HK-2 (cell line): ENCODE data around the gene FKRP.
"Not testable (repeated sequence)": the region's sequence is repeated elsewhere in the genome, so short reads cannot be mapped to it uniquely, and the experiment has no call there.

Source experiments
- DNase-seq: peaks from one replicate; pipeline ENCODE4 v3.0.0-alpha.2; 2018; ENCODE audit not compliant: unreplicated experiment

The FKRP gene

GRCh38 chr19:46759817-46760333, 14.0 kb downstream of the FKRP start:
- DNase-seq: no peak

DNA sequence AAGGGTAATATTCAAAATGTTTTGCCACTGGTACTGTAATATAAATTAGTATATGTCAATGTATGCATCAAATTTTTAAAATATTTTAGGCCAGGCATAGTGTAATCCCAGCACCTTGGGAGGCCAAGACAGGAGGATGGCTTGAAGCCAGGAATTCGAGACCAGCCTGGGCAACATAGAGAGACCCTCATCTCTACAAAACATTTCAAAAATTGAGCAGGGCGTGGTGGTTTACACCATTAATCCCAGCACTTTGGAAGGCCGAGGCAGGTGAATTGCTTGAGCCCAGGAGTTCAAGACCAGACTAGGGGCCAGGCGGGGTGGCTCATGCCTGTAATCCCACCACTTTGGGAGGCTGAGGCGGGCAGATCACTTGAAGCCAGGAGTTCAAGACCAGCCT, 14.5 kb downstream of the FKRP start:
- DNase-seq: no peak

DNA sequence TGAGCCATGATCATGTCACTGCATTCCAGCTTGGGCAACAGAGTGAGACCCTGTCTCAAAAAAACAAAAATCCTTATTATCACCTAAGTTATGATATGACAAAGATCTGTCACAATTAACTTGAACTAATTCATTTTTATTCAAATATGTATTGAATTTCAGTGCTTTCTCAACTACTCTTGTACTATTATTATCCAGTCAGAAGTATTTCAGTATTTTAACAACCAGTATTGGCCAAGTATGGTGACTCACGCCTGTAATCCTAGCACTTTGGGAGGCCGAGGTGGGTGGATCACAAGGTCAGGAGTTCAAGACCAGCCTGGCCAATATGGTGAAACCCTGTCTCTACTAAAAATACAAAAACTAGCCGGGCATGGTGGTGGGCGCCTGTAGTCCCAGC, 15.0 kb downstream of the FKRP start:
- not testable (repeated sequence) for DNase-seq

- no peak for DNase-seq
These were observed 15.6 kb downstream of the FKRP start for GRCh38 chr19:46761418-46761831.

DNA sequence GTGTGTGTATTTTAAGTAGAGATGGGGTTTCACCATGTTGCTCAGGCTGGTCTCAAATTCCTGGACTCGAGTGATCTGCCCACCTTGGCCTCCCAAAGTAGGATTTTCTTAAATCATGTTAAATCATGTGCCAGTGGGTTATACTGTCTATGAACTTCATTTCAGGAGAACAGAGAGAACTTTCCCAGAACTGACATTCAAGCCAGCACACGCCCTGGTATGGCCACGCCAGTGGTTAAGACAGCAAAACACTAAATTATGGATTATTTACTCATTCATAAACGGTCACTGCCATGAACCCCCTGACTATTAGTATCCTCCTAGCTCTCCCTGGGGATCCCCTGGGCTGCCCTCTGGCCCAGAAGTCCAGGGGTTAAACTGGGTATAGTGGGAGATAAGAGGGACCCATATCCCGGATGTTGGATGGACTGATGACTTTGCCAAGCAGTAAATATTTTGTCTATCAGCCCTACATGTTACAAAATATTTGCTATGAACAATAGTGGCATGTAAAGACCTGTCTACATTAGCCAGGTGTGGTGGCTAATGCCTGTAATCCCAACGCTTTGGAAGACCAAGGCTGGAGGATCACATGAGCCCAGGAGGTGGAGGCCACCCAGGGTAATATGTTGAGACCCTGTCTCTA, 16.5 kb downstream of the FKRP start:
- no peak for DNase-seq

- no peak for DNase-seq
These were observed 19.0 kb downstream of the FKRP start for GRCh38 chr19:46764817-46765291.

- DNase-seq: peak; percentile 52
These were observed 20.9 kb downstream of the FKRP start for GRCh38 chr19:46766569-46767317.

DNA sequence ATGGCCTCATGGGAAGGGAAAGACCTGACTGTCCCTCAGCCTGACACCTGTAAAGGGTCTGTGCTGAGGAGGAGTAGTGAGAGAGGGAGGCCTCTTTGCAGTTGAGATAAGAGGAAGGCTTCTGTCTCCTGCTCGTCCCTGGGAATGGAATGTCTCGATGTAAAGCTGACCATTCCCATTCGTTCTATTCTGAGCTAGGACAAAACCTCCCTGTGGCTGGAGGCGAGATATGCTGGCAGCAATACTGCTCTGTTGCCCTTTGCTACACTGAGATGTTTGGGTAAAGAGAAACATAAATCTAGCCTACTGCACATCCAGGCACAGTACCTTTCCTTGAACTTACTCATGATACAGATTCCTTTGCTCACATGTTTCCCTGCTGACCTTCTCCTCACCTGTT, 22.9 kb downstream of the FKRP start:
- DNase-seq: not testable (repeated sequence)

GRCh38 chr19:46772170-46773017, 26.5 kb downstream of the FKRP start:
- DNase-seq: no peak

- DNase-seq: no peak
These were observed 27.2 kb downstream of the FKRP start for GRCh38 chr19:46773018-46773399.

- no peak for DNase-seq
These were observed 29.9 kb downstream of the FKRP start for GRCh38 chr19:46775642-46776258.

- DNase-seq: peak; percentile 28
These were observed 31.4 kb downstream of the FKRP start for GRCh38 chr19:46776927-46777911.

DNA sequence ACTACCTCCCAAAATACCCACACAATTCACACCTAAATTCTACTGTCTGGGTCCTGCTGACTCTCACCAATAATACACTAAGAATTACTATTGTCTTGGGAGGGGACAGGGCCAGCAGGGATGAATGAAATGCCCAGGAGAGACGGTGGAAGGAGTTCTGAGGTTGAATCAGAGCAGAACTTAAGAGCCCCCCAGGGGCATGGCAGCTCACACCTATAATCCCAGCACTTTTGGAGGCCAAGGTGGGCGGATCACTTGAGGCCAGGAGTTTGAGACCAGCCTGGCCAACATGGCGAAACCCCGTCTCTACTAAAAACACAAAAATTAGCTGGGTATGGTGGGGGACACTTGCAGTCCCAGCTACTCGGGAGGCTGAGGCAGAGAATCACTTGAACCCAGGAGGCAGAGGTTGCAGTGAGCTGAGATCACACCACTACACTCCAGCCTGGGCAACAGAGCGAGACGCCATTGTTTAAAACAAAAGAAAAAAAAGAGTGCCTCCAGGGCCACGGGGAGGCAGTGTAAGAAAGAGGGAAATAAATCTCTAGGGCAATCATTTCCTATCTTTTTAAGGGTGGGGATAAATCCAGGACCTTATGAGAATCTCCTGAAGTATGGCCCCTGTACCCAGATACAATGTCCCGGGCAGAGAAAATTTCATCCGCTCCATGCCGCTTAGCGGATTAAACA, 32.2 kb downstream of the FKRP start:
- DNase-seq: not testable (repeated sequence)

DNA sequence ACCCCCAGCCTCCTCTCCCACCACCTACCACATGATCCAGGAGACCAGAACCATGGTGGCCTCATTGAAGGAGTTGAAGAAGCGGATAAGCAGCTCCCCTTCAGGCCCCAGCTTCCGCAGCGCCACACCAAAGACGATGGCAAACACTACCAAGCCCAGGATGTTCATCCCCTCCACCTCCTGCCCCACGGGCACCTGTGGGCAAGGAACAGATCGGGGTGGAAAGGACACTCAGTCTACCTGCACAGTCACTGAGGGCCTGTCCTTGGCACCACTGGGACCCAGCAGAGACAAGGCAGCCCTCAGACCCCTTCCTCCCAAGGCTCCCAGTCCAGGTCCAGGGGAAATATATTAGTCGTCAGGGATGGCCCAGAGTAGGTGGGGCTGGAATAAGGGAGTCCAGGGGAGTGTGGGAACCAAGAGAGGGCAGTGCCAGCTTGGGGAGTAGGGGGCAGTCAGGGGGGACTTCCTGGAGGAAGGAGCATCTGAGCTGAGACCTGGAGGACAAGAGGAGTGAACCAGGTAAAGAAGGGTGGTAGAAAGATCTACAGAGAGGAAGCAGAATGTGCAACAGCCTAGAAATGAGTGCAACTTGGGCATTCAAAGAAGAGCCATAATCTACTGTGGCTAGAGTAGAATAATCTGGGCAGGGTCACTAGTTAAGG, 36.6 kb downstream of the FKRP start:
- DNase-seq: no peak

DNA sequence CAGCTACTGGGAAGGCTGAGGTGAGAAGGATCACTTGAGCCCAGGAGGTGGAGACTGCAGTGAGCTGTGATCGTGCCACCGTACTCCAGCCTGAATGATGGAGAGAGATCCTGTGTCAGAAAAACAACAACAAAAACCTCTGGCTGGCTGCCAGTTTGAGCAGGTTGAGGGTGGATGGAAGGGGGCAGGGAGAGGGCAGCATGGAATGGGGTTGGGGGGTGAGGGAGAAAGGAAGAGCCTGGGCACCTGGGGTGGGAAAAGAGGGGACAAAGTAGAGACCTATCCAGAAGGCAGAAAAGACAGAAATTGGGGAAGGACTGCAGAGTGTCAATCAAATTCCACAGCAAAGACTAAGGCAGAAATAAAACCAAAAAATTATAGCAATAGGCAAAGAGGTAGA, 37.8 kb downstream of the FKRP start:
- DNase-seq: no peak

GRCh38 chr19:46784262-46785053, 38.6 kb downstream of the FKRP start:
- DNase-seq: peak; percentile 86

- peak; percentile 78 for DNase-seq
These were observed 39.5 kb downstream of the FKRP start for GRCh38 chr19:46785054-46785979.

GRCh38 chr19:46785980-46786235, 40.1 kb downstream of the FKRP start:
- no peak for DNase-seq
